ENCODE results near the gene CATSPER4.

CATSPER4 gene

DNA sequence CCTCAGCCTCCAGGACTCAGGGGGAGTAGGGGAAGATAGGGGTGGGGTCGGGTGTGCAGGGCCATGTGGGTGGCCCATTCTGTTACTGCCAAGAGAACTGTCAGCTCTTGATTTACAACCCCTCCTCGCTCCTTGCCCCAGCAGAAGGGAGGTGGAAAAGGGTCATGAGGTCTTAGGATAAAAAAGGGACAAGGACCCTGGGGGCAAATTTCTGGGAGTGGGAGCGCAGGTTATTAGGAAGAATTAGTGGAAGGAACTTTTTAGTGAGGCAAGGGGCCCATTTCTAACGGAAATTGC is 30.7 kb upstream of the CATSPER4 start:
- TF ChIP-seq, protein P1, sequence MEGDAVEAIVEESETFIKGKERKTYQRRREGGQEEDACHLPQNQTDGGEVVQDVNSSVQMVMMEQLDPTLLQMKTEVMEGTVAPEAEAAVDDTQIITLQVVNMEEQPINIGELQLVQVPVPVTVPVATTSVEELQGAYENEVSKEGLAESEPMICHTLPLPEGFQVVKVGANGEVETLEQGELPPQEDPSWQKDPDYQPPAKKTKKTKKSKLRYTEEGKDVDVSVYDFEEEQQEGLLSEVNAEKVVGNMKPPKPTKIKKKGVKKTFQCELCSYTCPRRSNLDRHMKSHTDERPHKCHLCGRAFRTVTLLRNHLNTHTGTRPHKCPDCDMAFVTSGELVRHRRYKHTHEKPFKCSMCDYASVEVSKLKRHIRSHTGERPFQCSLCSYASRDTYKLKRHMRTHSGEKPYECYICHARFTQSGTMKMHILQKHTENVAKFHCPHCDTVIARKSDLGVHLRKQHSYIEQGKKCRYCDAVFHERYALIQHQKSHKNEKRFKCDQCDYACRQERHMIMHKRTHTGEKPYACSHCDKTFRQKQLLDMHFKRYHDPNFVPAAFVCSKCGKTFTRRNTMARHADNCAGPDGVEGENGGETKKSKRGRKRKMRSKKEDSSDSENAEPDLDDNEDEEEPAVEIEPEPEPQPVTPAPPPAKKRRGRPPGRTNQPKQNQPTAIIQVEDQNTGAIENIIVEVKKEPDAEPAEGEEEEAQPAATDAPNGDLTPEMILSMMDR (IDR thresholded peaks at IDR 0.05; ENCODE audit: low read depth, low read length, missing control alignments) = no peak
- in situ Hi-C loops (cut with HindIII; ENCODE audit: low sequenced_read_pairs) = no loop called here
- no peak overlapping the region for H3K4me3 ChIP-seq (ENCODE audit: low read depth, low read length)
- DNase-seq (ENCODE audit: low read depth) = no peak

GRCh38 chr1:26160527-26161414 is 29.6 kb upstream of the CATSPER4 start:
- TF ChIP-seq, protein P1 (IDR thresholded peaks at IDR 0.05; ENCODE audit: low read depth, low read length, missing control alignments) = no peak
- peak overlapping the region; percentile 36 for H3K4me3 ChIP-seq (ENCODE audit: low read depth, low read length)
- in situ Hi-C loops (cut with HindIII; ENCODE audit: low sequenced_read_pairs) = no loop called here
- DNase-seq (ENCODE audit: low read depth) = no peak

GRCh38 chr1:26161415-26162219 is 28.8 kb upstream of the CATSPER4 start:
- TF ChIP-seq, protein P1 (IDR thresholded peaks at IDR 0.05; ENCODE audit: low read depth, low read length, missing control alignments) = no peak
- peak overlapping the region; percentile 36 for H3K4me3 ChIP-seq (ENCODE audit: low read depth, low read length)
- in situ Hi-C loops (cut with HindIII; ENCODE audit: low sequenced_read_pairs) = no loop called here
- no peak for DNase-seq (ENCODE audit: low read depth)

DNA sequence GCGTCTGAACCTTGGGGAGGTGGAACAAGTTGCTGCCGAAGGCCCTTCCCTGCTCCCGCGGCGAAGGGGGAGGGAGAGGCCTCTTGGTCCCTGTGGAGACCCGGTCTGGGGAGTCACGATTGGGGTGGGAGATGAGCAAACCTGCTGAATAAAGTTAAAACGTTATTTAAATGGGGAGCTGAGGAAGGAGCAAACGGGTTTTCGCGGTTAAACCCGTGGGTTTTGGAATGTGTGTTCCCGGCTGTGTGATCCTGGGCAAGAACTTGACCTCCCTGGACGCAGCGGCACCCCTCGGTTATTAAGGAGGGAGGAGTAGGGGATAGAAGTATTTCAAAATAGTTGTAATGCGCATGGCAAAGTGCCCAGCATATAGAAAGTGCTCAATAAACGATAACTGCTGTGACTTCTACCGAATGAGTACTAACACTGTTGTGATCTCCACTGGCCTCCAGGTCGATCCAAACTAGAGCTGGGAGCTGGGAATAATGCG is 28.1 kb upstream of the CATSPER4 start:
- in situ Hi-C loops (cut with HindIII; ENCODE audit: low sequenced_read_pairs) = no loop called here
- DNase-seq (ENCODE audit: low read depth) = no peak

GRCh38 chr1:26163684-26164035 is 26.7 kb upstream of the CATSPER4 start:
- in situ Hi-C loops (cut with HindIII; ENCODE audit: low sequenced_read_pairs) = no loop called here
- DNase-seq (ENCODE audit: low read depth) = no peak
- peak overlapping the region; percentile 28 for H3K4me3 ChIP-seq (ENCODE audit: low read depth, low read length)
- TF ChIP-seq, protein P1 (IDR thresholded peaks at IDR 0.05; ENCODE audit: low read depth, low read length, missing control alignments) = no peak

More for the DNA sequence above, 28.1 kb upstream of the CATSPER4 start:
- TF ChIP-seq, protein P1 (IDR thresholded peaks at IDR 0.05; ENCODE audit: low read depth, low read length, missing control alignments) = no peak
- peak overlapping the region; percentile 36 for H3K4me3 ChIP-seq (ENCODE audit: low read depth, low read length)

- DNase-seq (ENCODE audit: low read depth) = no peak
- in situ Hi-C loops (cut with HindIII; ENCODE audit: low sequenced_read_pairs) = no loop called here
- TF ChIP-seq, protein P1 (IDR thresholded peaks at IDR 0.05; ENCODE audit: low read depth, low read length, missing control alignments) = peak; percentile 27
- H3K4me3 ChIP-seq (ENCODE audit: low read depth, low read length) = peak overlapping the region; percentile 28
Observed at GRCh38 chr1:26164036-26164860, 26.2 kb upstream of the CATSPER4 start.
